DND-41 (cell line): ENCODE data around the gene CTU2.

ENCODE experiments used
- ATAC-seq: fragments of 200-7000 bp; cut with Tn5 transposase; 3 replicates; pipeline ENCODE4 v1.9.1; 2021; ENCODE audit warnings: low read depth; ENCODE audit not compliant: insufficient read depth
- DNase-seq: peaks from one replicate; pipeline ENCODE4 v3.0.0-alpha.2; 2020
- H2AFZ ChIP-seq: 2 replicates; pipeline ENCODE4 v1.6.0; 2012; ENCODE audit warnings: low read depth, low read length
- H3K27ac ChIP-seq: 2 replicates; pipeline ENCODE4 v1.5.1; 2012; ENCODE audit warnings: low read length, inconsistent platforms
- H3K27me3 ChIP-seq: fragments of 200-600 bp; sonication (generic); 2 replicates; pipeline ENCODE4 v1.6.0; 2012; ENCODE audit warnings: low read length, mild to moderate bottlenecking, inconsistent platforms; ENCODE audit not compliant: insufficient read depth, poor library complexity
- H3K36me3 ChIP-seq: 2 replicates; pipeline ENCODE4 v1.5.1; 2012; ENCODE audit warnings: low read length, inconsistent platforms; ENCODE audit not compliant: insufficient read depth
- H3K4me1 ChIP-seq: 2 replicates; pipeline ENCODE4 v1.5.1; 2012; ENCODE audit warnings: mild to moderate bottlenecking, low read length; ENCODE audit not compliant: insufficient read depth
- H3K4me2 ChIP-seq: 2 replicates; pipeline ENCODE4 v1.6.0; 2012; ENCODE audit warnings: mild to moderate bottlenecking, moderate library complexity, low read length, inconsistent platforms; ENCODE audit not compliant: insufficient read depth
- H3K4me3 ChIP-seq, 2 experiments: fragments of 200-600 bp in 1 of 2; shearing (Covaris generic) in 1 of 2; 2 replicates each; pipeline ENCODE4 v1.5.1; 2012 to 2016; ENCODE audit warnings: inconsistent platforms in 2 of 2, low read length in 2 of 2, mild to moderate bottlenecking in 2 of 2, low read depth in 1 of 2, moderate library complexity in 1 of 2
- H3K79me2 ChIP-seq: 2 replicates; pipeline ENCODE4 v1.6.0; 2012; ENCODE audit warnings: low read length, inconsistent platforms; ENCODE audit not compliant: insufficient read depth
- H3K9ac ChIP-seq: 2 replicates; pipeline ENCODE4 v1.6.0; 2012; ENCODE audit warnings: low read depth, mild to moderate bottlenecking, inconsistent platforms, low read length, moderate library complexity
- H3K9me3 ChIP-seq: 2 replicates; pipeline ENCODE4 v1.5.1; 2012; ENCODE audit warnings: low read length, moderate library complexity, mild to moderate bottlenecking, inconsistent platforms; ENCODE audit not compliant: insufficient read depth, severe bottlenecking
- H4K20me1 ChIP-seq: 2 replicates; pipeline ENCODE4 v1.6.0; 2012; ENCODE audit warnings: low read length; ENCODE audit not compliant: insufficient read depth
- CTCF ChIP-seq: IDR thresholded peaks from 2 replicates; pipeline ENCODE4 v1.5.1; 2012; ENCODE audit warnings: borderline replicate concordance, low read length, moderate library complexity, mild to moderate bottlenecking; ENCODE audit not compliant: poor library complexity, severe bottlenecking; ENCODE audit errors: extremely low read depth
- EZH2 ChIP-seq: IDR thresholded peaks from 3 replicates; pipeline ENCODE4 v1.6.1; 2012; ENCODE audit warnings: borderline replicate concordance, low read depth, mild to moderate bottlenecking, moderate library complexity, low read length, inconsistent platforms; ENCODE audit not compliant: severe bottlenecking

Gene CTU2

GRCh38 chr16:88705801-88706228 is 488 bp upstream of the CTU2 start:
- peak overlapping the region; percentile 89 for H3K9ac ChIP-seq
- H3K79me2 ChIP-seq: peaks cover 88% of the 10 kb centered on the region
- DNase-seq (no peak), ATAC-seq (no peak)
- no peak for TF ChIP-seq CTCF
- TF ChIP-seq EZH2: no peak
- H3K4me3 ChIP-seq: peak overlapping the region; percentile 99 to 100; a peak in 3 of 4 replicates
- peak overlapping the region; percentile 98 for H2AFZ ChIP-seq
- H3K27me3 ChIP-seq: no peaks in the 10 kb centered on the region
- peak overlapping the region; percentile 100 for H3K4me2 ChIP-seq
- H3K9me3 ChIP-seq: no peaks in the 10 kb centered on the region
- peaks cover 34% of the 10 kb centered on the region for H4K20me1 ChIP-seq
- peaks cover 73% of the 10 kb centered on the region for H3K4me1 ChIP-seq
- peaks cover 19% of the 10 kb centered on the region for H3K36me3 ChIP-seq
- H3K27ac ChIP-seq: peak overlapping the region; percentile 65

- Histone ChIP-seq H3K9me3 (no peaks in the 10 kb centered on the region), H3K9ac (peak overlapping the region; percentile 89), H3K79me2 (peaks cover 83% of the 10 kb centered on the region), H4K20me1 (peaks cover 43% of the 10 kb centered on the region), H3K4me1 (peaks cover 59% of the 10 kb centered on the region), H3K27me3 (no peaks in the 10 kb centered on the region), H2AFZ (peak overlapping the region; percentile 98), H3K4me3 (peak overlapping the region; percentile 99 to 100), H3K36me3 (peaks cover 17% of the 10 kb centered on the region), H3K4me2 (peak overlapping the region; percentile 100), H3K27ac (peak overlapping the region; percentile 59)
- TF ChIP-seq CTCF (no peak), EZH2 (no peak)
- ATAC-seq (no peak), DNase-seq (no peak)
Measured at GRCh38 chr16:88706965-88707826, 893 bp downstream of the CTU2 start.

GRCh38 chr16:88710556-88710955 is 4.3 kb downstream of the CTU2 start:
- peaks cover 33% of the 10 kb centered on the region for H3K36me3 ChIP-seq
- DNase-seq (no peak), ATAC-seq (no peak)
- H3K9me3 ChIP-seq: no peaks in the 10 kb centered on the region
- H3K9ac ChIP-seq: no peak overlapping the region
- H3K27me3 ChIP-seq: no peaks in the 10 kb centered on the region
- H3K79me2 ChIP-seq: peaks cover 53% of the 10 kb centered on the region
- H3K27ac ChIP-seq: no peak overlapping the region
- H3K4me1 ChIP-seq: peaks cover 26% of the 10 kb centered on the region
- H3K4me2 ChIP-seq: no peak overlapping the region
- TF ChIP-seq CTCF (no peak), EZH2 (no peak)
- no peak overlapping the region for H3K4me3 ChIP-seq
- H2AFZ ChIP-seq: no peak overlapping the region
- peaks cover 48% of the 10 kb centered on the region for H4K20me1 ChIP-seq
